Dendritic cell treated with granulocyte-macrophage colony-stimulating factor and Interleukin-4, amounts not matched to agents 40 ng/mL and 50 ng/mL, for 4 days (primary cell): ENCODE data around the gene TTLL10.
"Not testable (repeated sequence)": the region's sequence is repeated elsewhere in the genome, so short reads cannot be mapped to it uniquely, and the experiment has no call there.

ENCODE experiments used
- H3K27ac Mint-ChIP-seq: one replicate; pipeline ENCODE4 v1.8.0; 2022; ENCODE audit warnings: mild to moderate bottlenecking, mixed read lengths
- H3K27me3 Mint-ChIP-seq: one replicate; pipeline ENCODE4 v1.8.0; 2022; ENCODE audit warnings: mild to moderate bottlenecking, mixed read lengths
- H3K36me3 Mint-ChIP-seq: one replicate; pipeline ENCODE4 v1.8.0; 2022; ENCODE audit warnings: low read depth, mixed read lengths
- H3K4me1 Mint-ChIP-seq: one replicate; pipeline ENCODE4 v1.8.0; 2022; ENCODE audit warnings: low read depth, mixed read lengths
- H3K4me3 Mint-ChIP-seq: one replicate; pipeline ENCODE4 v1.8.0; 2022; ENCODE audit warnings: mild to moderate bottlenecking, moderate library complexity, mixed read lengths
- H3K9me3 Mint-ChIP-seq: one replicate; pipeline ENCODE4 v1.8.0; 2022; ENCODE audit warnings: mixed read lengths
- intact Hi-C: fragments of 100-400 bp; cut with micrococcal nuclease; formaldehyde crosslinking; loops from one replicate; pipeline ENCODE4 v1.15.0; 2022

TTLL10 gene

DNA sequence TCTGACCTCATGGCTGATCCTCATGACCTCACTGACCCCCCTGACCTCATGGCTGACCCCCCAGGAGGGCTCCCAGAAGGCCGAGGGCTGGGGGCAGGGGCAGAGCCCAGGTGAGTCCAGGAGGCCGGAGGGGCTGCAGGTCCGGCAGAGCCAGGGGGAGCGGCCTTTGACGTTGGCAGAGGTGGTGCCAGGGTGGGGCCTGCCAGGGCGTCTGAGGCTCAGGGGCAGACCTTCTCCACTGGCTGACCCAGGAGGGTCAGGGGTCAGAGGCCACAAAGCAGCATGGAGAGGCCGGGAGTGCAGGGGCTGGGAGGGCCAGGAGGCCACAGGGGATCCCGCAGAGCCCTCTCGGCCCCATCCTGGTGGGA, 28.1 kb upstream of the TTLL10 start:
- H3K36me3 Mint-ChIP-seq, result no peaks in the 10 kb centered on the region
- intact Hi-C loops, result no loop called here
- H3K4me1 Mint-ChIP-seq, result peaks cover 8% of the 10 kb centered on the region
- peaks cover 18% of the 10 kb centered on the region for H3K27me3 Mint-ChIP-seq
- H3K9me3 Mint-ChIP-seq, result no peaks in the 10 kb centered on the region
- no peak overlapping the region for H3K27ac Mint-ChIP-seq
- no peak overlapping the region for H3K4me3 Mint-ChIP-seq

DNA sequence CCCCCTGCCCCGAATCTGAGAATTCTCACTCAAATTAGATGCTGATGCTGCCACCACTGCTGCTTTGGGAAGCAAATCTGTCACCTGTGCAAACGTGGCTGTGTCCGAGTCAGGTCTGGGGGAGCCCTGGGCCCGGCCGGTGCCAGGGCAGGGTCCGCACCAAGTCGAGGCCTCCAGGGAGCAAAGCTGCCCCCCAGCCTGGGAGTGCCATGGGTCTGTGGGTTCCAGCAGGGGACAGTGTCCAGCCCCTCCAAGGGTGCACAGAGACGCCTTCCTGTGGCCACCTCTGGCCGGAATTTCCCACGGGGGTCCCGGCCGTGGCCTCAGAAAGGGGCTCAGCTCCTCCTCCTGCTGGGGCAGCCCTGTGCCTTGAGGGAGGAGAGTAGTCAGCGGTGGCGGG, 27.7 kb upstream of the TTLL10 start:
- Mint-ChIP-seq H3K4me3 (no peak overlapping the region), H3K27ac (no peak overlapping the region), H3K9me3 (no peaks in the 10 kb centered on the region), H3K4me1 (peaks cover 8% of the 10 kb centered on the region), H3K27me3 (peaks cover 18% of the 10 kb centered on the region), H3K36me3 (no peaks in the 10 kb centered on the region)
- intact Hi-C loops, result no loop called here

DNA sequence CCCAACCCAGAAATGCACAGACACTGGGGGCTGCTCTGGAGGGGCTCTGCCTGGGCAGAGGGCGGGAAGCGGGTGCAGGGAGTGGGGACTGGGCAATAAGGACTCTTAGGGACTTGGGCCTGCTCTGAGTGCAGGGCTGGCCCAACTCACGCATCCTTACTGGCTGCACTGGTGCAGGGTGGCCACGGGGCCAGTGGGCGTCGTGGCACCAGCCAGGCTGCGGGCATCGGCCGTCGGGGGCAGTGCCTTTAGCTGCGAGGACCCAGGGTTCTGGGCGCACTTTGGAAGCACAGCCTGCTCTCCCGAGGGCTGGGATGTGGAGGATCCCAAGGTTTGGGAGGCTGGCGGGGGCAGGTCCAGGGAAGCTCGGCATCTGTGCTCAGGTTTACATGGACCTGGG, 27.1 kb upstream of the TTLL10 start:
- intact Hi-C loops, result no loop called here
- H3K27me3 Mint-ChIP-seq, result peaks cover 17% of the 10 kb centered on the region
- no peaks in the 10 kb centered on the region for H3K9me3 Mint-ChIP-seq
- H3K4me1 Mint-ChIP-seq, result peaks cover 8% of the 10 kb centered on the region
- H3K4me3 Mint-ChIP-seq, result no peak overlapping the region
- H3K36me3 Mint-ChIP-seq, result no peaks in the 10 kb centered on the region
- H3K27ac Mint-ChIP-seq, result no peak overlapping the region

DNA sequence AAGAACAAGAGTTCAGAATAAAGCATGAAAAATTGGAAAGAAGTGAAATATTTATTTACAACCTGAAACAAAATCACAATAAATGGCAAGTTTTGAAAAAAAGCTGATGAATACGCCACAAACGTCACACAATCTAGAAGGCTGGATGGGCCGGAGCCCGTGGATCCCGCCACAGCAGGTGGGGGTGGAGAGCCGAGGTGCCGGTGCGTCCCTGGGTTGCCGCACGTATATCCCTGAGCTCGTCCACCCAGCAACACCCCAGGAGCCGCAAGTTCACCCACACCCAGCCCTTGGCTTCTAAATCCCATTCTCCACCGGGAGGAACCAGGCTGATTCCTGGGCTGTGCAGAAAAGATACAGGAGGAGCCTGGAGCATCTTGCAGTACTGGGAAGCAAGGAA, 25.6 kb upstream of the TTLL10 start:
- no peak overlapping the region for H3K27ac Mint-ChIP-seq
- intact Hi-C loops, result no loop called here
- H3K4me3 Mint-ChIP-seq, result no peak overlapping the region
- no peaks in the 10 kb centered on the region for H3K36me3 Mint-ChIP-seq
- peaks cover 11% of the 10 kb centered on the region for H3K9me3 Mint-ChIP-seq
- H3K4me1 Mint-ChIP-seq, result peaks cover 8% of the 10 kb centered on the region
- H3K27me3 Mint-ChIP-seq, result peaks cover 12% of the 10 kb centered on the region

DNA sequence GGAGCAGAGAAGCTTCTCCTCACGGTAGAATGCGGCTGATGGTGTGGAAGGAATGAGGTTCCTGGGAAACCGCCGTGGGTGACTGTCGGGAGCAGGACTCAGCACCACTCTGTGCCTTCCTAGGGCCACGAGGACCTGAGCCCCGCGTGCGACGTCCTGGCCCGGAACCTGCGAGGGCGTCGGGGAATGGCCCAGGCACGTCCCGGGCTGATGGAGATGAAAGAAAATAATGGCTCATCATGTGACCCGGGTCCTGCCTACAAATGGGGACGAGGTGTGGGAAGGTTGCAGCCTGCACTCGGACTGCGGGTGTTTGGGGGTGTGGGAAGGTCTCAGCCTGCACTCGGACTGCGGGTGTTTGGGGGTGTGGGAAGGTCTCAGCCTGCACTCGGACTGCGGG, 25.1 kb upstream of the TTLL10 start:
- H3K27me3 Mint-ChIP-seq, result peaks cover 11% of the 10 kb centered on the region
- peaks cover 8% of the 10 kb centered on the region for H3K4me1 Mint-ChIP-seq
- no peaks in the 10 kb centered on the region for H3K36me3 Mint-ChIP-seq
- peaks cover 16% of the 10 kb centered on the region for H3K9me3 Mint-ChIP-seq
- H3K27ac Mint-ChIP-seq, result no peak overlapping the region
- no peak overlapping the region for H3K4me3 Mint-ChIP-seq
- intact Hi-C loops, result no loop called here

DNA sequence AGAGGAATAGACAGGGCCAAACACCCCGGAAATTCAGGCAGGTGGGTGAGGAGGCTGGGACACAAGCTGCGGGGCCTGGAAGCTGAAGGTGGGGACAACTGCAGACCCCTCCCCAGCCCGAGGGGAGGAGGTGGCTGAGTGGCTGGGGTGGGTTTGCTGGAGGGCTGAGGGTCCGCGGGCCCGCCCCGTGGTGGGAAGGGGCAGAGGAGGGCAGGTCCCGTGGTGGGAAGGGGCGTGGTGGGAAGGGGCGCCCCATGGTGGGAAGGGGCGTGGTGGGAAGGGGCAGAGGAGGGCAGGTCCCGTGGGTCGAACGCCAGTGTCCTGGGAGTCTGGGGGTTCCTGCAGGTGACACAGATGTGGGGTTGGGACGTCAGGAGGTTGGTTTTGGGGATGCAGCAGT, 24.3 kb upstream of the TTLL10 start:
- peaks cover 21% of the 10 kb centered on the region for H3K9me3 Mint-ChIP-seq
- H3K4me3 Mint-ChIP-seq, result no peak overlapping the region
- peaks cover under 1% of the 10 kb centered on the region for H3K4me1 Mint-ChIP-seq
- peaks cover 6% of the 10 kb centered on the region for H3K27me3 Mint-ChIP-seq
- H3K36me3 Mint-ChIP-seq, result no peaks in the 10 kb centered on the region
- H3K27ac Mint-ChIP-seq, result no peak overlapping the region
- intact Hi-C loops, result no loop called here

DNA sequence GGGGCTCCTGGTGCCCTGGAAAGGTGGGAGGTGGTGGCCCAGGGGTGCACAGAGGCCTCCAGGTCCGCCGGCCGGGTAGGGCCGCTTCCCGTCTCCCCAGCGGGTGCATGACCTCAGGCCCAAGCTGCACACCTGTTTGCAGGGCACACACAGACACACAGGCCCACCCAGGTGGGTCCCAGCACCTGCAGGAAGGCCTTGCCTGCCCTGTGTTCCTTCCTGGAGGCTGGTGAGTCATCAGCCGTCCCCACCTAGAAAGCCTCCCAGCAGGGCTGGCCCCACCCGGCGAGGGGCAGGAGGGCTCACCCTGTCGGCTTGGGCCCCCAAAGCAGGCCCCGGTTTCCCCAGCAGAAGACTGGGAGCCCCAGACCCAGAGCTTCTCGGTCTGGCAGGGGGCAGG, 23.6 kb upstream of the TTLL10 start:
- H3K4me1 Mint-ChIP-seq, result no peaks in the 10 kb centered on the region
- H3K36me3 Mint-ChIP-seq, result no peaks in the 10 kb centered on the region
- no peak overlapping the region for H3K4me3 Mint-ChIP-seq
- H3K27ac Mint-ChIP-seq, result no peak overlapping the region
- intact Hi-C loops, result no loop called here
- peaks cover 4% of the 10 kb centered on the region for H3K27me3 Mint-ChIP-seq
- peaks cover 21% of the 10 kb centered on the region for H3K9me3 Mint-ChIP-seq

DNA sequence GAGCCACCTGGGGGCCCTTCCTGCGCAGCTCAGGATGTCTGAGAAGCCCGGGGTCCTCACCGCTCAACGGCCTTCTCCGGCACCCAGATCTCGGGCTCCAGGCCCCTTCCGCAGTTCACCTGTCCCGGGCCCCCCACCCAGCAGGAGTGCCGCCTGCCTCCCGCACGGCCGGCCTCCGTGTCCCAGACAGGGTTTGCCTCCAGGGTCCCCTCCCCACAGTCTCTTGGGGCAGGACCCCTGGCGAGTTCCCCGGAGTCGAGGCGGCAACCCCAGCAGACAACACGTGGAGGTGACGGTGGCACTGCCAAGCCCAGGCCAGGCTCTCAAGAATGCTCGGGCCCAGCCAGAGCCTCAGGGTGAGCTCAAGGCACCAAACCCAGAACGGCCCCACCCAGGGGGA, 22.4 kb upstream of the TTLL10 start:
- H3K27ac Mint-ChIP-seq, result no peak overlapping the region
- H3K9me3 Mint-ChIP-seq, result peaks cover 21% of the 10 kb centered on the region
- H3K27me3 Mint-ChIP-seq, result peaks cover 4% of the 10 kb centered on the region
- no peaks in the 10 kb centered on the region for H3K4me1 Mint-ChIP-seq
- no peaks in the 10 kb centered on the region for H3K36me3 Mint-ChIP-seq
- no peak overlapping the region for H3K4me3 Mint-ChIP-seq
- intact Hi-C loops, result no loop called here

DNA sequence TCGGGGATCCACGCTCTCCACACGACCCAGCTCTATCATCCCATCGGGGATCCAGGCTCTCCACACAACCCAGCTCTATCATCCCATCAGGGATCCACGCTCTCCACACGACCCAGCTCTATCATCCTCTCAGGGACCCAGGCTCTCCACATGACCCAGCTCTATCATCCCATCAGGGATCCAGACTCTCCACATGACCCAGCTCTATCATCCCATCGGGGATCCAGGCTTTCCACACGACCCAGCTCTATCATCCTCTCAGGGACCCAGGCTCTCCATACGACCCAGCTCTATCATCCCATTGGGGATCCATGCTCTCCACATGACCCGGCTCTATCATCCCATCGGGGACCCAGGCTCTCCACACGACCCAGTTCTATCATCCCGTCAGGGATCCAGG, 21.2 kb upstream of the TTLL10 start:
- H3K4me3 Mint-ChIP-seq, H3K27ac Mint-ChIP-seq, H3K27me3 Mint-ChIP-seq, H3K36me3 Mint-ChIP-seq, H3K4me1 Mint-ChIP-seq, intact Hi-C loops: not testable (repeated sequence)
- H3K9me3 Mint-ChIP-seq, result peaks cover 21% of the 10 kb centered on the region

DNA sequence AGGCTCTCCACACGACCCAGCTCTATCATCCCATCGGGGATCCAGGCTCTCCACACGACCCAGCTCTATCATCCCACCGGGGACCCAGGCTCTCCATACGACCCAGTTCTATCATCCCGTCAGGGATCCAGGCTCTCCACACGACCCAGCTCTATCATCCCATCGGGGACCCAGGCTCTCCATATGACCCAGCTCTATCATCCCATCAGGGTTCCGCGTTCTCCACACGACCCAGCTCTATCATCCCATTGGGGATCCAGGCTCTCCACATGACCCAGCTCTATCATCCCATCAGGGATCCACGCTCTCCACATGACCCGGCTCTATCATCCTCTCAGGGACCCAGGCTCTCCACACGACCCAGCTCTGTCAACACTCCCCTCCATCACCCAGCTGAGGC, 20.5 kb upstream of the TTLL10 start:
- H3K4me3 Mint-ChIP-seq, H3K36me3 Mint-ChIP-seq, H3K27me3 Mint-ChIP-seq, H3K27ac Mint-ChIP-seq, intact Hi-C loops, H3K4me1 Mint-ChIP-seq: not testable (repeated sequence)
- peaks cover 21% of the 10 kb centered on the region for H3K9me3 Mint-ChIP-seq

DNA sequence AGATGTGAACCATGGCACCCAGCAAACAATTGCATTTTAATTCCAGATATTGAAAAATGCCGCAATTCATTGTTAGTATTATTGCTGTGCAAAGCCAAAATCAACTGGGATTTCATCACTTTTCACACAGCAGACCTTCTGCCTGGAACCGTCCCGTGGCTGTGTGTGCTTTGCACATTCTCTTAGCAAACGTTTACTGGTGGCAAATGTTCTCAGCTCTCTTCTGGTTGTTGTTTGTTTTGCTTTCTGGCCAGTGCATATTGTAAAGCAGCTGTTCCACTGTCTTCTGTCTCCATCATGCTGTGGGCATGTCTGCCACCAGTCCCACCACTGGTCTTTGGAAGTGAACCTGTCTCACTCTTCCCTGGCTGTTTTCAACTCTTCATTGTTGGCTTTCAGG, 19.8 kb upstream of the TTLL10 start:
- Mint-ChIP-seq H3K27ac (no peak overlapping the region), H3K27me3 (no peaks in the 10 kb centered on the region), H3K4me3 (no peak overlapping the region), H3K9me3 (peaks cover 21% of the 10 kb centered on the region), H3K36me3 (no peaks in the 10 kb centered on the region), H3K4me1 (no peaks in the 10 kb centered on the region)
- intact Hi-C loops, result no loop called here

DNA sequence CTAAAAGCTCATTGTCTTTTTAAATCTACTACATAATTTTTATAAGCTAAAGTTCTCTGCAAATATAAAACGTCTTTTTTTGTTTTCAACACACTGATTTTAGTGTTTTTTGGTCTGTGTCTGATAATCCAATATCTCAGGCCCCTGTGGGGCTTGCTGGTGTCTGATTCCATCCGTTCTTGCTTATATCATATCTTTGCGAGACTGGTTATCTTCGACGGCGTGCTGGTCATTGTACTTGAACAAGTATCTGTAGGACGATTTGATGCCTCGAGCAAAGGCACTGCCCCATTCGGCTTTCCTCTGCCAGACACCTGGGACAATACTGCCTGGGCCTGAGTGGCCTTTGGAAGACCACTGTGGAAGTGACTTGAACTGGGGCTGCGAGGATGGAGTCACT, 18.4 kb upstream of the TTLL10 start:
- Mint-ChIP-seq H3K36me3 (no peaks in the 10 kb centered on the region), H3K4me3 (no peak overlapping the region), H3K9me3 (peaks cover 21% of the 10 kb centered on the region), H3K27me3 (no peaks in the 10 kb centered on the region), H3K4me1 (no peaks in the 10 kb centered on the region), H3K27ac (no peak overlapping the region)
- intact Hi-C loops, result no loop called here

DNA sequence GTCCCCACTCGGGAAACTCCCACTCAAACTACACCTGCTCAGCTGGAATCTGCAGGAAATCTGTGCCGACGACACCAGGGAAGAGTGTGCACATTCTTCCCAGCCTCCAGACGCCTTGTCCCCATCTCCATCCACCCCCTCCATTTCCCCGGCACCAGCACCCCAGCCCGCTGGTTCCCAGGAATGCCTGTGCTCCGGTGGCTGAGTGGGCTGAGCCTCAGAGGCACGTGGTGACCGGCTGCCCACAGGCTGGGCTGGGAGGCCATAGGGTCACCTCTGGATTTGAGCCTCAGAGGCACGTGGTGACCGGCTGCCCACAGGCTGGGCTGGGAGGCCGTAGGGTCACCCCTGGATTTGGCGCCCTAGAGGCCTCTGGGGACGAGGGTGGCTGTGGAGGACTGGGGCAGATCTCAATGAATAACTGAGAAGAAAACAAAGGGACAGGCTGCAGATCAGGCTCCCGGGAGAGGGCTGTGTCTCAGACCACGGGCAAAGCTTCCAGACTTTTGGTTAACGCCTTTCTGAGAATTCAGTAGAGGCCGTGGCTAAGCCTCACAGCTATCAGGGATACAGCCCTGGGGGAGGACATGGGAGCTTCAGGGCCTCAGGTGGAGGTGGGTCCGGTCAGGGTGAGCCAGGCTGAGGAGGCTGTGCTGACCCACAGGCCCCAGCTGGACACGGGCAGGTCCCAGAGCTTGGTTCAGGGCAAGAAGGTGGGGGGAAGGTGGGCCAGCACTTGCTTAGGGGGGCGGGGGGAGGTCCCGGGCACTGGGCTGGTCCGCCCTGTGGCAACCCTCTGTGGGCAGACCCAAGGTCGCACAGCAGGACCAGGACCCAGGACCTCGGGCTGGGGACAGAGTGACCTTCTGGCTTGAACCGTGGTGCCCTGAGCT, 17.3 kb upstream of the TTLL10 start:
- Mint-ChIP-seq H3K36me3 (no peaks in the 10 kb centered on the region), H3K4me1 (no peaks in the 10 kb centered on the region), H3K4me3 (no peak overlapping the region), H3K27ac (peak overlapping the region; percentile 86), H3K9me3 (peaks cover 21% of the 10 kb centered on the region), H3K27me3 (peaks cover 4% of the 10 kb centered on the region)
- intact Hi-C loops, result no loop called here

DNA sequence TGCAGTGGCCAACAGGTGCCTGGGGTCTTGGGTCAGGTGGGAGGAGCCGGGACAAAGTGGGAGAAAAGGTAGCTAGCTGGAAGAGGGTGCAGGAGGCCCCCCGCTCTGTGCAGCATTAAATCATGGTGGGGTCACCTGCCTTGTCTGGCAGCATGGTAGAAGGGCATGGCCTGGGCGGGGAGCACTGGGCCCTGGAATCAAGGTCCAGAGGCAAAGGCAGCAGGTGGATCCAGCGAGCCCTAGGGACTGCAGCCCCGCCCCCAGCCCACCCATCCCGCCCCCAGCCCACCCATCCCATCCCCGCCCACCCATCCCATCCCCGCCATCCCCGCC, 16.7 kb upstream of the TTLL10 start:
- Mint-ChIP-seq H3K27me3 (peaks cover 4% of the 10 kb centered on the region), H3K4me3 (no peak overlapping the region), H3K36me3 (no peaks in the 10 kb centered on the region), H3K9me3 (peaks cover 21% of the 10 kb centered on the region), H3K27ac (peak overlapping the region; percentile 86), H3K4me1 (no peaks in the 10 kb centered on the region)
- intact Hi-C loops, result no loop called here

DNA sequence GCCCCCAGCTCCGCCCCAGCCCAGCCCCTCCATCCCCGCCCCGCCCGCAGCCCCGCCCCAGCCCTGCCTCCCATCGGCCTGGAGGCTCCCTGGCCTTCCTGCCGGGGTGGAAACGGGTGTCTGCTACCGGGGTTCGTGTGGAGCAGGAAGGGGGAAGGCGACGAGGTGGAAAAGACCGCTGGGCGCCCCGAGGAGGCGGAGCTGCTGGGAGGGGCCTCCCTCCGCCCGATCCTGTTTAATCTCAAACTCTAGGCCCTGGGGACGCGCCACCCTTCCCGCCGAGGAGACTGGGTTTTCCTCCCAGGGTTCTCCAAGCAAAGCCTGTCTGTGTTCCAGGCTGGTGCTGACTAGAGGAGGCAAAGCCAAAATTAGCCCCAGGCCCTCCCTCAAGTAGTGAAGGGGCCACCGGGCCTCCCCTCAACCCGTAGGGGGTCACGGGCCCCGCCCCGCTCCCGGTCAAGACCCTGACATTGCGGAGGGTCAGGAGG, 16.2 kb upstream of the TTLL10 start:
- Mint-ChIP-seq H3K27me3 (peaks cover 6% of the 10 kb centered on the region), H3K36me3 (no peaks in the 10 kb centered on the region), H3K9me3 (peaks cover 16% of the 10 kb centered on the region), H3K4me1 (no peaks in the 10 kb centered on the region), H3K27ac (peak overlapping the region; percentile 86), H3K4me3 (peak overlapping the region; percentile 73)
- intact Hi-C loops, result no loop called here
